DMS79 treated with DMSO at 0.1 percent for 48 hours (cell line): ENCODE results near the gene GPR37.

ENCODE experiments used
- DNase-seq: peaks from one replicate; lab custom pipeline; 2025; lab: John Stamatoyannopoulos, UW

Gene GPR37

DNA sequence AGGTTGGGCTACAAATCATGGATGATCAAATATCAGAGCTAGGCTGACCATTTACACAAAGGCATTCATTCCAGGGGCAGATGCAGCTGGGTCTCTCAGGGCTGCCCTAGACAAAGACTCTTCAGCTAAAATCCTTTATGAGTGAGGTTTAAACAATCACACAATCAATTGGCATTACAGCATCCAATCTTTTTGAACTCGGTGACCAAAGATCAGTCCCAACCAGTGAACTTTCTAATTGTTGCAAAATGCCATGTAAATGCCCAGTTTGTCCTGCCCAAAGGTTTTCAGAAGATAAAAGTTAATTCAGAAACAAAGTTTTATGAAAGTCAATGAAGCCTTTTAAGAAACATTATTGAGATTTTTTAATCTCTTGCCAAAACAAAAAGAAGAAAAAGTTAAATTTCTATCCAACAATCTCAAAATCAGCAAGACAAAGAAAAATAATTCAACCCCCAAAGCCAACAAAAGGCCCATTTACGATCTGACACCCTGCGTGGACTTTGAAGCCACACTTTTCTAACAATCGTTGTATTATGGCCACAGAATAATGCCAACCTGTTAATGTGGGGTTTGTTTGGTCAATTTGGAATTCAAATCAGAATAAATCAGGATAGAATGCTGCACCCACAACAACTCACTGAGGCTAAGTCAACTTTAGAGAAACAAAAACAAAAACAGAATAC lies 40.9 kb downstream of the GPR37 start:
- no peak for DNase-seq

DNA sequence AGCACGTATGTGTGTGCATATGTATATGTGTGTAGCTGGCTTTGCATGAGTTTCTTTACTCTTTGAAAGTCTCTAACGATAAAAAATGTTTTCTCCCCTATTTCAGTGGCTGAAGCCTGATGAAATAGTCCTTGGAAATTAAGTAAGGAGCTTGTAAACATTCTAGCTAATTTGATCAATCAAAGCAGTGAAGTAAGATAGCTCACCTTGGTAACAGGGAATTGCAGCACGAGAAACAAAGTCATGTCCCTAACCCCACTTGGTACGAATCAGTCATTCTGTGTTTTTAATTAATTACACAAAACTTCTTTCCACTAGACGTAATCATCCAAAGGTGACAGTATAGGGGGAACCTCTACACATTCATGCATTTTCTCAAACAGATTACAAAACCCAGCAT lies 41.5 kb downstream of the GPR37 start:
- no peak for DNase-seq

DNA sequence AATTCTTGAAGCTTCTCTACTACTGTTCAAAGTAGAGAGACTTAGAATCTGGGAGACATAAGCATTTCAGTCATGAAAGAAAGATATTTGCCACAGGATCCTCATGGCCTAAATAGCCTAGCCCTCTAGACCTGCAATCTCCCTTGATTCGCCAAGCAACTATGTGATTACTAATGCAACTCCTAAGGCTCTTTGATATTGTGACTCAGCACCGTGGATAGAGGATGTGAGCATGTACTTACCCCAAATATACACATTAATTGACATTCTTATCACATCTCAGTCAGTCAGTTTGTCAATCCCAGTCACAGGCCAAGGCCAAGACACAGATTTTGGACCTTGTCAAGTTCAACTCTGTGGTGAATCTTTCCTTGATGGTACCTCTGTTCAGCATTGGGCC lies 42.6 kb downstream of the GPR37 start:
- no peak for DNase-seq

DNA sequence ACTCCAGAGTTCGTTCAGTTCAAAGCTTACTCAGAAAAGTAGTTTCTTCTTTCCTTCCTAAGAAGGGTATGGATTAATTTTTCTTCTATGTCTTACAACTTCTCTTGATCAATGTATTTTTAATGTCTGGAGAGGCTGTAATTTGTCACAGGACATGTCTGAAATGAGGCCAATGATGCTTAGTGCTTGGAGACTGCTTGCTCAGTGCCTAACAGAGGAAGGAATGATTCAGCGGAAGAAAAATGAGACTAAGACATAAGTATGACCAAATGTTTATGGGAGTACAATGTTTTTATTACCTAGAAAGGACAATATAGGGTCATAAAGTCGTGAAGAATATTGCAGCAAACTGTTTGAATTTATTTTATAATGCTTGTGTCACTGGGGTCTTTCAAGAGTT lies 43.3 kb downstream of the GPR37 start:
- no peak for DNase-seq

DNA sequence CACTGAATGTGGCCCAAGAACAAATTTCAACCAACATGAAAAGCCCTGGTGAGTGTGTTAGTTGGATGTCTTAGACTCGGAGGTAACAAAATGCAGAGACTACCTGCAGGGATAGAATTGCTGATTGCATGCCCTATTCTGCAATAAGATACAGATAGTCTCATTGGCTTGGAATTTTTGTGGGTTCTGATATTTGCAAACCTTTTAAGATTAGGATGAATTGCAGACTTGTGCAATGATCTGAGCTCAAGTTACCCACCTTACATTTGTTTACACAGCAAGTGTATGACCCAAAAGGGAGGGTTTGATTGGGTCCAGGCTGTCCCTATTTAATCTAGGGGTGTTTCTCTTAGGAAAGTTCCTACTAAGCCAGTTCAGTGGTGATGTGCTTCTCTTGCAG lies 45.4 kb downstream of the GPR37 start:
- DNase-seq: no peak

DNA sequence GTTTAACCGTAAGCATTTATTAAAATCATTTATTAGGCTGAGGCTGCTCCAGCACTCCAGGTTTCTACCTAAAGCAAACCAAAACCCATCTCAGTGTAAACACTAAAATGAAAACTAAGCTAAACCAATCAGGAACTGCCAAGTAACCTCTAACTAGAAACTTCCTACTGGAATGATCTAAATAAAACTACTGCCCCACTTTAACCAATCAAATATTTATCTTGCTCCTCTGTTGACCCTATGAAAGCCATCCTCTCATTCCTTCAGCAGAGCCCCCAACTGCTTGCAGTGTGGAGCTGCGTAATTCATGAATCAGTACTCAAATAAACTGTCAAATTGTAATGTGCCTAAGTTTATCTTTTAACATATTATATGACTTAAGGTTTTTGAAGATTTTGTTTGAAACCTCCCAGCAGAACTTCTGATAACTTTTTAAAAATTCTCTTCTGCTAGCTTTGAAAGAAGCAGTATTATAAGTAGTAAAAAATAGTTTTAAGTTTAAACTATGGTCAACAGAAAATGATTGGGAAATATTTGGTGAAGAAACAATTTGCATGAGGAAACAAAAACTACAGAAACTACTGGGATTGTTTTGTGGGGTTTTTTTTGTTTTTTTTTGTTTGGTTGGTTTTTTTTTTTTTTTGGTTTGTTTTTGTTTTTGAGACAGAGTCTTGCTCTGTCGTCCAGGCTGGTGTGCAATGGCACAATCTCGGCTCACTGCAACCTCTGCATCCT lies 47.4 kb downstream of the GPR37 start:
- no peak for DNase-seq

DNA sequence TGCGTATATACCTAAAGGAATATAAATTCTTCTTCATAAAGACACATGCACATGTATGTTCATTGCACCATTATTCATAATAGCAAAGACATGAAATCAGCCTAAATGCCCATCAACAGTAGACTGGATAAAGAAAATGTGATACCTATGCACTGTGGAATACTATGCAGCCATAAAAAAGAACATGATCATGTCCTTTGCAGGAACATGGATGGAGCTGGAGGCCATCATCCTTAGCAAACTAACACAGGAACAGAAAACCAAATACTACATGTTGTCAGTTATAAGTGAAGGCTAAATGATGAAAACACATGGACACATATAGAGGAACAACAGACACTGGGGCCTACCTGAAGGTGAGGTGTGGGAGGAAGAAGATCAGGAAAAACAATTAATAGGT lies 48.7 kb downstream of the GPR37 start:
- no peak for DNase-seq

DNA sequence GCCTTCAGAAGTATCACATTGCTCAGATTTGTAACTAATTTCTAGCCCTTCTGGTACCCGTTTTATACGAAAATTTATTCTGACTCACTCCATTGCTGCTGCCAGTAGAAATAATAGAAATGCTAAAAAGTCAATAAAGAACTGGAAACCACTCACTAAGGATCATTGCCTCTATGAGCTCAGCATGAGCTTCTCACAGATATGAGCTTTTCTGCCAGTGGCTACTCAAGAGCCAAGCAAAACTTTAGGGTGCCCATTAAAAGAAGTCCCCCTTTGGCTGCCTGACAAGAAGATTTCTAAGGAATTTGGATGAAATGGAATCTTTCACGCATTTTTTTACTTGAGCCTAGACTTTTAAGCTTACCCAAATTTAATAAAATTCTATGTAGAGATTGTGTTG lies 52.5 kb downstream of the GPR37 start:
- no peak for DNase-seq

DNA sequence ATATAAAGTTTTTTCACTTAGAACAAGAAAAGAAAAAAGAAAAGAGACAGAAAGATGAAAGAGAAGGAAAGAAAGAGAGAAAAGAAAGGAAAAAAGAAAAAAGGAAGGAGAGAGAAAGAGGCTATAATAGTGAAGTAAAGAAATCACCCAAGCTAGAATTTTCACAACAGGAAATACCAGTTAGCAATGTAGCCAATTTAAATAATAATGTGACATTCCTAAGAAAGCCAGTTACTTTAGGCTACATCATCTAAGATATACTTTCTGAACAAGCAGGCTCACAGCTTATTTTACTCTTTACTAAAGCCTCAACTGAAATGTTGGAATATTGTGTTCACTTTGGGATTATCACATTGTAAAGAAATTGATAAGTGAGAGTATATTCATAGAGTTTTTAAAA lies 53.6 kb downstream of the GPR37 start:
- no peak for DNase-seq

DNA sequence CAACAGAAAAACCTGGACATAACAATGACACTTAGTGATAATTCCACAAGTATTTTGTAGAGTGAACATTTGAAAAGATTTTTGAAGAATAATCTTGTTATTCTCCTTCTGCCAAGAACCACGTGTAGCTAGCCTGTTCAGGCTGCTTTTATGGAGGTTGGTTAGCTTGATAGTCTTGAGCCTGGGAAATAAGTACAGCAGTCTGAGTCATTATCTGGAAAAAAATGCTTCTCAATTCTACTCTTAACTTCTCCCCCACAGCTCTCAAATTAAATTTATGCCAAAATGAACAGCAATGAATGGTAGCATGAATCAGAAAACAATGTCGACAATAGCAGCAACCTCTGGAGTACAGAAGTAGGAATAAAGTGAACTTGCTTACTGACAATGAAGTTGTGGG lies 63.2 kb downstream of the GPR37 start:
- no peak for DNase-seq

DNA sequence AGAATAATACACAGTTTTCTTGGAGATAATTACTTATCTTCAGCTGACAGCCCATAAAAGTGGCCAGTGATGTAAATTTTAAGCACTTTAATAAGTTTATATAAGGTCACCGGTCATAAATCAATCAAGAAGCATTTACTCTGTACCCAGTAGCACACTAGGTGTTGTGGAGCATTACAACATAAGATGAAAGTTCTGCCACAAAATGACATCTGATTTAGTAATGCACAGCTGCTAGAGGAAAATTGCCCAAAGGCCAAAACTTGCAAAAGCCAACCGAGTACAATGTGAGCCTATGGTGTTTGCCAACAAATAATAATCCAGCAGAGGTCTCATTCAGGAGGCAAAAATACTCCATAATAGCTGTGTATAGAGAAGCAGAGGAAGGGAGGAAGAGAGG lies 63.6 kb downstream of the GPR37 start:
- DNase-seq: no peak

DNA sequence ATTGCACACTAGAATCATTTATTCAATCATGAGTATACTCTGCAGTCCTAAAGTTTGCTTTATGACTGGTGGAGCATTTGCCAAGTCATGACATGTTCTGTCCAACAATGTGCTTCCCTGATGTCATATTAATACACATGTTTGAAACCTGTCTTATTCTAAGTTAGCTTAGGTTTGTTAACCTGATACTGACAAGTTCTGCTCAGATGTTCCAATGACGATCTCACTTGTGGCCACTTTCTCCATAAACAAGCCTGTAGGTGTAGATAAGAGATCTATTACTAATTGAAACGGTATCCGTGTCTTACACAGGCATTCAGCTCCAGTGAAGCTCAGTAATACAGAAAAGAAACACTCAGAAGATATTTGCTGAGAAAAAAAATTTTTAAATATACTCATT lies 64.9 kb downstream of the GPR37 start:
- DNase-seq: no peak

DNA sequence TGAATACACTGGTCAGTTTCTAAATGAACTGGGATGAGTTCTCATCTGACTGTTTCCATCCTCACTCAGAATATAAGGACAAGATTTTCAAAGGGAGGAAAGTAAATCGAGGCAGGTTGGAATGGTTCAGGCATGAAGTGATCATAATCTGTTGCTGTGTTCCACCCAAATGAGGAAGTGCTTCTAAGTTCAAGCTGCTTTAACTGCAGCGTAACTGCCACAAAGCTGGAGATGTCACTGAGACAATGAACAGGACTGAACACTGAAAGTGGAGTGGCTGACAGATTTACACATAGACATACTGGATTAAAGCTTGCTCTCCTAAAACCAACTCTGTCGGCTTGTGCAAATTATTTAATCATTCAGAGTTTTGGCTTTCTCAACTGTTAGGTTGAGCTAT lies 66.6 kb downstream of the GPR37 start:
- no peak for DNase-seq

DNA sequence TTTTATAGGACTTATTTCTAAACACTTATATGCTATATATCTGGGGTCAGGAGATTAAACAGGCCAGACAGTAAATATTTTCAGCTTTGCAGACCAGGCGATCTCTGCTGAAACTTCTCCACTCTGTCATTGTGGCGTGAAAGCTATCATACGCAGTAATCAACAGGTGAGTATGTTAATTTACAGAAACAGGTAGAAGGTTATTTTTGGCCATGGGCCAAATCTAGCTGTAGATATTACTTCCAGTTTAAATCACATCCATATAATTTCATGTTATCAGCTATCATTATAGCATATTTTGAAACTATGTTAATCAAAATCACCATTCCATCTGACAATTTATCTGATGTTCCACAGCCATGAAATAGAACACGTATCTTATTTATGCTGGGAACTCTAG lies 67.8 kb downstream of the GPR37 start:
- no peak for DNase-seq
